K562 (cell line): ENCODE results near the gene UBE3D. TPM values are rescaled to one million over a fixed set of nuclear protein-coding genes. Genes with fewer than 3 reads are reported as not detected.

Experiments used
- BCL6 ChIP-seq: fragments of 250-450 bp; sonication (Bioruptor Pico); IDR thresholded peaks from 2 replicates; pipeline ENCODE4 v1.4.0; 2020
- CBFA2T3 ChIP-seq: fragments of 450-650 bp; IDR thresholded peaks from 2 replicates; pipeline ENCODE4 v1.6.1; 2017
- CC2D1A ChIP-seq: fragments of 450-650 bp; IDR thresholded peaks from 2 replicates; pipeline ENCODE4 v1.6.1; 2017; ENCODE audit warnings: mild to moderate bottlenecking
- CREBBP ChIP-seq: IDR thresholded peaks from one replicate; pipeline ENCODE4 v1.6.1; 2012; ENCODE audit warnings: low read depth, mild to moderate bottlenecking, control low read depth, inconsistent platforms, low read length
- DPF2 ChIP-seq: fragments of 450-650 bp; IDR thresholded peaks from 2 replicates; pipeline ENCODE4 v1.6.1; 2016
- HSF4 ChIP-seq: fragments of 250-450 bp; sonication (Bioruptor Pico); IDR thresholded peaks from 2 replicates; pipeline ENCODE4 v2.1.2; 2022; ENCODE audit warnings: mild to moderate bottlenecking, moderate library complexity, borderline replicate concordance
- JUNB ChIP-seq: fragments of 450-650 bp; formaldehyde crosslinking; conservative IDR thresholded peaks from 2 replicates; pipeline ENCODE4 v1.4.0; 2020; ENCODE audit warnings: mild to moderate bottlenecking
- MAFG ChIP-seq: fragments of 450-650 bp; conservative IDR thresholded peaks from 2 replicates; pipeline ENCODE4 v1.6.1; 2016; ENCODE audit warnings: missing genetic modification characterization, missing compliant biosample characterization
- MBD2 ChIP-seq: sonication (generic); IDR thresholded peaks from 2 replicates; pipeline ENCODE4 v1.6.1; 2016; ENCODE audit warnings: low read depth, borderline replicate concordance
- MEIS2 ChIP-seq: fragments of 450-650 bp; IDR thresholded peaks from 2 replicates; pipeline ENCODE4 v1.6.1; 2014; ENCODE audit warnings: mild to moderate bottlenecking; ENCODE audit not compliant: partially characterized antibody
- MYBL2 ChIP-seq, 2 experiments: fragments of 450-650 bp in 1 of 2; sonication (generic) in 1 of 2; formaldehyde crosslinking in 1 of 2; IDR thresholded peaks; 2 replicates each; pipeline versions ENCODE4 v1.6.1 to v1.8.1; 2017 to 2022; ENCODE audit warnings: borderline replicate concordance in 1 of 2, inconsistent platforms in 1 of 2, low read depth in 1 of 2, mild to moderate bottlenecking in 1 of 2, missing genetic modification reagents in 1 of 2, moderate library complexity in 1 of 2
- NCOA1 ChIP-seq: fragments of 450-650 bp; IDR thresholded peaks from 2 replicates; pipeline ENCODE4 v1.6.1; 2016; ENCODE audit warnings: low read depth
- NR1H2 ChIP-seq: sonication (generic); formaldehyde crosslinking; IDR thresholded peaks from 2 replicates; pipeline ENCODE4 v1.4.0; 2020; ENCODE audit warnings: mild to moderate bottlenecking, missing genetic modification reagents
- RBM25 ChIP-seq: fragments of 200-400 bp; formaldehyde crosslinking; IDR thresholded peaks from 2 replicates; pipeline ENCODE4 v1.6.1; 2018; ENCODE audit warnings: low read length, low read depth, moderate library complexity; ENCODE audit not compliant: severe bottlenecking
- SAP30 ChIP-seq: fragments of 200-600 bp; sonication (generic); IDR thresholded peaks from 2 replicates; pipeline ENCODE4 v1.6.1; 2012; ENCODE audit warnings: borderline replicate concordance, low read depth, mild to moderate bottlenecking, moderate library complexity, low read length, control low read depth, inconsistent platforms; ENCODE audit not compliant: insufficient read depth, poor library complexity, severe bottlenecking
- STAG1 ChIP-seq: sonication (generic); formaldehyde crosslinking; IDR thresholded peaks from 2 replicates; pipeline ENCODE4 v1.5.0; 2020; ENCODE audit warnings: missing genetic modification reagents, borderline replicate concordance
- TBL1XR1 ChIP-seq, 2 experiments: IDR thresholded peaks; 2 replicates each; pipeline ENCODE4 v1.6.1; 2012; ENCODE audit warnings: improper control_type of control experiment in 2 of 2, low read length in 2 of 2, mild to moderate bottlenecking in 1 of 2
- TGIF2 ChIP-seq: sonication (generic); formaldehyde crosslinking; IDR thresholded peaks from 2 replicates; pipeline ENCODE4 v1.8.1; 2022; ENCODE audit warnings: mild to moderate bottlenecking, missing genetic modification reagents, moderate library complexity
- TRIM24 ChIP-seq, 2 experiments: fragments of 450-650 bp; IDR thresholded peaks; 2 replicates each; pipeline ENCODE4 v1.6.1; 2016
- ZKSCAN1 ChIP-seq: fragments of 150-350 bp; IDR thresholded peaks from 2 replicates; pipeline ENCODE4 v1.6.1; 2016; ENCODE audit warnings: low read depth, low read length
- ZNF197 ChIP-seq: fragments of 200-800 bp; sonication (Bioruptor generic); IDR thresholded peaks from 2 replicates; pipeline ENCODE4 v1.6.1; 2016; ENCODE audit warnings: low read depth, missing genetic modification characterization, missing compliant biosample characterization
- ZNF316 ChIP-seq: fragments of 450-650 bp; IDR thresholded peaks from 2 replicates; pipeline ENCODE4 v1.6.1; 2016
- ZNF408 ChIP-seq: fragments of 250-450 bp; sonication (Bioruptor Pico); IDR thresholded peaks from 2 replicates; pipeline ENCODE4 v1.4.0; 2020; ENCODE audit warnings: low read depth, mild to moderate bottlenecking, moderate library complexity
- ZSCAN29 ChIP-seq: fragments of 450-650 bp; IDR thresholded peaks from 2 replicates; pipeline ENCODE4 v1.6.1; 2017
- ZSCAN32 ChIP-seq: fragments of 450-650 bp; formaldehyde crosslinking; IDR thresholded peaks from 2 replicates; pipeline ENCODE4 v1.4.0; 2020; ENCODE audit warnings: mild to moderate bottlenecking, moderate library complexity
- polyA plus RNA-seq, 8 experiments: library from polyadenylated mRNA; depleted of rRNA in 4 of 8; stranded (reverse) in 5 of 8; unstranded in 3 of 8; fragments of >200 nt; fragmentation: Nextera tagmentation in 2 of 8; fragmentation: Illumina TruSeq in 1 of 8; extraction: Ambion mirVana in 2 of 8; extraction: Trizol in 1 of 8; gene quantifications; 2 replicates each; pipeline versions ENCODE4 v1.2.1 to v1.2.3, GENCODE V29; 2011 to 2014; ENCODE audit warnings: inconsistent platforms in 1 of 8, missing spikeins in 1 of 8
- total RNA-seq, 7 experiments: library from RNA; depleted of rRNA in 6 of 7; stranded (reverse); fragments of >200 nt in 6 of 7; fragmentation: Illumina TruSeq in 2 of 7; extraction: Trizol in 2 of 7; gene quantifications; 2 replicates each; pipeline versions ENCODE4 v1.2.1 to v1.2.3, GENCODE V29; 2011 to 2021; ENCODE audit warnings: low replicate concordance in 1 of 7
- TF ChIP-seq, protein P1 (sequence below): fragments of 450-650 bp; IDR thresholded peaks from 2 replicates; pipeline ENCODE4 v1.6.1; 2017; ENCODE audit warnings: antibody characterized with exemption
- TF ChIP-seq, protein P2 (sequence below): conservative IDR thresholded peaks from 2 replicates; pipeline ENCODE4 v1.6.1; 2011; ENCODE audit warnings: low read depth, mild to moderate bottlenecking, low read length; ENCODE audit not compliant: control insufficient read depth
- TF ChIP-seq, protein P3 (sequence below): fragments of 250-450 bp; sonication (Bioruptor Pico); IDR thresholded peaks from 2 replicates; pipeline ENCODE4 v1.8.0; 2021; ENCODE audit warnings: moderate library complexity, mild to moderate bottlenecking, inconsistent platforms

The UBE3D gene
- total and polyA plus RNA-seq, 9 of the 15 experiments (the other 6 are each of a cell fraction or from before 2014, with no cell fraction given) = 9.4 to 17.6 (median 11.9) TPM

DNA sequence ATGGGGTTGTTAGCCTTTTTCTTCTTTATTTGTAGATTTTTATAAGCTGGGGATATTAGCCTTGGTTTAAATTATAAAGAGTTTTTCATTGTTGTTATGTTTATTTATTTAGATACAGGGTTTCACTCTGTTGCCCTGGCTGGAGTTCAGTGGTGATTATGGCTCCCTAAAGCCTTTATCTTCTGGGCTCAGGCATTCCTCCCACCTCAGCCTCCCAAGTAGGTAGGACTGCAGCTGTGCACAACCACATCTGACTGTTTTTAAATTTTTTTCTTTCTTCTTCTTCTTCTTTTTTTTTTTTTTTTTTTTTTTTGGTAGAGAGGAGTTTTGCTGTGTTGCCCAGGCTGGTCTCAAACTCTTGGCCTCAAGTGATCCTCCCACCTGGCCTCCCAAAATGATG lies 80.9 kb downstream of the UBE3D start (continued):
- TF ChIP-seq HSF4 (CRISPR knock-in tag) = no peak
- TF ChIP-seq ZNF316 = no peak
- peak; percentile 74 to 80; a peak in 3 of 4 replicates for TF ChIP-seq TRIM24 (IDR thresholded peaks at IDR 0.05)
- TF ChIP-seq MEIS2 = no peak
- TF ChIP-seq, protein P1, sequence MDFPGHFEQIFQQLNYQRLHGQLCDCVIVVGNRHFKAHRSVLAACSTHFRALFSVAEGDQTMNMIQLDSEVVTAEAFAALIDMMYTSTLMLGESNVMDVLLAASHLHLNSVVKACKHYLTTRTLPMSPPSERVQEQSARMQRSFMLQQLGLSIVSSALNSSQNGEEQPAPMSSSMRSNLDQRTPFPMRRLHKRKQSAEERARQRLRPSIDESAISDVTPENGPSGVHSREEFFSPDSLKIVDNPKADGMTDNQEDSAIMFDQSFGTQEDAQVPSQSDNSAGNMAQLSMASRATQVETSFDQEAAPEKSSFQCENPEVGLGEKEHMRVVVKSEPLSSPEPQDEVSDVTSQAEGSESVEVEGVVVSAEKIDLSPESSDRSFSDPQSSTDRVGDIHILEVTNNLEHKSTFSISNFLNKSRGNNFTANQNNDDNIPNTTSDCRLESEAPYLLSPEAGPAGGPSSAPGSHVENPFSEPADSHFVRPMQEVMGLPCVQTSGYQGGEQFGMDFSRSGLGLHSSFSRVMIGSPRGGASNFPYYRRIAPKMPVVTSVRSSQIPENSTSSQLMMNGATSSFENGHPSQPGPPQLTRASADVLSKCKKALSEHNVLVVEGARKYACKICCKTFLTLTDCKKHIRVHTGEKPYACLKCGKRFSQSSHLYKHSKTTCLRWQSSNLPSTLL = no peak
- TF ChIP-seq NCOA1 = no peak
- no peak for TF ChIP-seq ZSCAN29
- TF ChIP-seq, protein P2, sequence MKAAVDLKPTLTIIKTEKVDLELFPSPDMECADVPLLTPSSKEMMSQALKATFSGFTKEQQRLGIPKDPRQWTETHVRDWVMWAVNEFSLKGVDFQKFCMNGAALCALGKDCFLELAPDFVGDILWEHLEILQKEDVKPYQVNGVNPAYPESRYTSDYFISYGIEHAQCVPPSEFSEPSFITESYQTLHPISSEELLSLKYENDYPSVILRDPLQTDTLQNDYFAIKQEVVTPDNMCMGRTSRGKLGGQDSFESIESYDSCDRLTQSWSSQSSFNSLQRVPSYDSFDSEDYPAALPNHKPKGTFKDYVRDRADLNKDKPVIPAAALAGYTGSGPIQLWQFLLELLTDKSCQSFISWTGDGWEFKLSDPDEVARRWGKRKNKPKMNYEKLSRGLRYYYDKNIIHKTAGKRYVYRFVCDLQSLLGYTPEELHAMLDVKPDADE = no peak
- no peak for TF ChIP-seq MBD2
- TF ChIP-seq, protein P3, sequence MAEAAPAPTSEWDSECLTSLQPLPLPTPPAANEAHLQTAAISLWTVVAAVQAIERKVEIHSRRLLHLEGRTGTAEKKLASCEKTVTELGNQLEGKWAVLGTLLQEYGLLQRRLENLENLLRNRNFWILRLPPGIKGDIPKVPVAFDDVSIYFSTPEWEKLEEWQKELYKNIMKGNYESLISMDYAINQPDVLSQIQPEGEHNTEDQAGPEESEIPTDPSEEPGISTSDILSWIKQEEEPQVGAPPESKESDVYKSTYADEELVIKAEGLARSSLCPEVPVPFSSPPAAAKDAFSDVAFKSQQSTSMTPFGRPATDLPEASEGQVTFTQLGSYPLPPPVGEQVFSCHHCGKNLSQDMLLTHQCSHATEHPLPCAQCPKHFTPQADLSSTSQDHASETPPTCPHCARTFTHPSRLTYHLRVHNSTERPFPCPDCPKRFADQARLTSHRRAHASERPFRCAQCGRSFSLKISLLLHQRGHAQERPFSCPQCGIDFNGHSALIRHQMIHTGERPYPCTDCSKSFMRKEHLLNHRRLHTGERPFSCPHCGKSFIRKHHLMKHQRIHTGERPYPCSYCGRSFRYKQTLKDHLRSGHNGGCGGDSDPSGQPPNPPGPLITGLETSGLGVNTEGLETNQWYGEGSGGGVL (CRISPR knock-in tag) = no peak
- peak; percentile 84 for TF ChIP-seq DPF2
- TF ChIP-seq SAP30 = no peak
- peak; percentile 92 for TF ChIP-seq CBFA2T3
- TF ChIP-seq CREBBP = no peak
- no peak for TF ChIP-seq STAG1 (CRISPR knock-in tag)
- no peak; a peak in 1 of 4 replicates for TF ChIP-seq TBL1XR1 (IDR thresholded peaks at IDR 0.05; ENCODE audit: low read length in 2 of 2)
- no peak for TF ChIP-seq BCL6
- TF ChIP-seq NR1H2 (CRISPR knock-in tag) = no peak
- no peak for TF ChIP-seq TGIF2 (CRISPR knock-in tag)
- no peak for TF ChIP-seq JUNB (CRISPR knock-in tag)
- TF ChIP-seq ZNF197 (CRISPR knock-in tag) = no peak
- no peak for TF ChIP-seq MYBL2 (IDR thresholded peaks at IDR 0.05; ENCODE audit: low read depth)
- TF ChIP-seq MYBL2 (CRISPR knock-in tag; IDR thresholded peaks at IDR 0.05; ENCODE audit: borderline replicate concordance) = no peak
- TF ChIP-seq CC2D1A = peak; percentile 74; the same call in 1 of the 2 replicates
- no peak for TF ChIP-seq ZKSCAN1
- TF ChIP-seq ZNF408 = no peak
- peak; percentile 21 for TF ChIP-seq RBM25
- TF ChIP-seq ZSCAN32 (CRISPR knock-in tag) = no peak
- no peak for TF ChIP-seq MAFG (tag)
